Urinary bladder (tissue), 4 donors: ENCODE results near the gene NME3. TPM values are rescaled to one million over a fixed set of nuclear protein-coding genes. Genes with fewer than 3 reads are reported as not detected.
"Not testable (repeated sequence)": the region's sequence is repeated elsewhere in the genome, so short reads cannot be mapped to it uniquely, and the experiment has no call there.

Source experiments
- DNase-seq: peaks from one replicate; pipeline ENCODE4 v3.0.0-alpha.2; 2015; ENCODE audit errors: extremely low spot score
- H3K27ac ChIP-seq: one replicate; pipeline ENCODE4 v1.5.1; 2013; ENCODE audit warnings: low read depth, mild to moderate bottlenecking, moderate library complexity
- H3K36me3 ChIP-seq: one replicate; pipeline ENCODE4 v1.6.1; 2013; ENCODE audit warnings: mild to moderate bottlenecking, moderate library complexity; ENCODE audit not compliant: insufficient read depth
- H3K4me1 ChIP-seq: one replicate; pipeline ENCODE4 v1.6.1; 2013; ENCODE audit warnings: mild to moderate bottlenecking, moderate library complexity; ENCODE audit not compliant: insufficient read depth
- H3K4me3 ChIP-seq: one replicate; pipeline ENCODE4 v1.5.1; 2013; ENCODE audit warnings: low read depth, low read length
- WGBS: extraction: QIAGEN DNeasy Blood & Tissue Kit; methylation state at CpG from one replicate; pipeline ENCODE4 v1.1.7; 2013; 5-methylcytosine and 5-hydroxymethylcytosine counted together
- polyA plus RNA-seq: library from polyadenylated mRNA; stranded (reverse); fragments of 200-250 nt; gene quantifications from one replicate; pipeline ENCODE4 v1.2.3, GENCODE V29; 2013
- total RNA-seq: library from RNA; depleted of rRNA; stranded (reverse); fragments of >200 nt; gene quantifications from one replicate; pipeline ENCODE4 v1.2.3, GENCODE V29; 2014
- donor health status: healthy with polysubstance abuse.
- donor health status: healthy.

The NME3 gene
- total and polyA plus RNA-seq, 2 donors: 19.1 to 121 TPM

DNA sequence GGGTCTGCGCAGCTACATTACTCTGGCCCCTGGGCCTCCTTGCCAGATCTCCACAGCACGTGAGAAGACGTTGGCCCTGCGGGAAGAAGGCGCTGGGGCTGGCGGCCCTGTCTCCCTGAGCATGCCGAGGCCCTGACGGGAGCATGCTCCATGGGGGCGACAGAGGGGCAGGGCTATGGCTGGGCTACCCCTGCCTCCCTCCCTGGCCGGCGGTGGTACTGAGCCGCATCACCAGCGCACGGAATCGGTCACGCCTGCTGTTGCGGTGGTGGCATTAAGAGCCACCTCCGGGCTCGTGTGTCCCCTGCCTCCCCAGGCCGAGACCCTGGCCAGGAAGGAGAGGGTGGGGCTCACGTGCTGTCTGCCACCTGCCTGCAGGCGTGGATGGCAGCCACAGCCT is 37.2 kb downstream of the NME3 start:
- H3K36me3 ChIP-seq: no peaks in the 10 kb centered on the region
- no peak for DNase-seq
- WGBS: 94% methylated on average over 22 of the region's 22 CpGs

DNA sequence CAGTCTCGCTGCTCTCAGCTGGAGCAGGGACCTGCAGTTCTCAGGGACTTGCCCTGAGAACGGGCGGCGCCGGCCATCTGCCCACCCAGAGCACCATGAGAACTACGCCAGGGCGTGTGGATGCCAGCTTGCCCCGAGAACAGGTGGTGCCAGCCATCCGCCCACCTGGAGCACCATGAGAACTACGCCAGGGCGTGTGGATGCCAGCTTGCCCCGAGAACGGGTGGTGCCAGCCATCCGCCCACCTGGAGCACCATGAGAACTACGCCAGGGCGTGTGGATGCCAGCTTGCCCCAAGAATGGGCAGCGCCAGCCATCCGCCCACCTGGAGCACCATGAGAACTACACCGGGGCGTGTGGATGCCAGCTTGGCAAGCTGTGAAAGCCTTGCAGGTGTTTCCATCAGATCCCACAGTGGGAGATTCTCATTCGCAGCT is 38.8 kb downstream of the NME3 start:
- H3K27ac ChIP-seq, H3K4me3 ChIP-seq, H3K36me3 ChIP-seq, DNase-seq, H3K4me1 ChIP-seq: not testable (repeated sequence)
- WGBS: 93% methylated on average over 21 of the region's 21 CpGs

More for the DNA sequence above, 37.2 kb downstream of the NME3 start:
- H3K4me3 ChIP-seq: no peak overlapping the region
- no peak overlapping the region for H3K27ac ChIP-seq
- H3K4me1 ChIP-seq: no peaks in the 10 kb centered on the region

DNA sequence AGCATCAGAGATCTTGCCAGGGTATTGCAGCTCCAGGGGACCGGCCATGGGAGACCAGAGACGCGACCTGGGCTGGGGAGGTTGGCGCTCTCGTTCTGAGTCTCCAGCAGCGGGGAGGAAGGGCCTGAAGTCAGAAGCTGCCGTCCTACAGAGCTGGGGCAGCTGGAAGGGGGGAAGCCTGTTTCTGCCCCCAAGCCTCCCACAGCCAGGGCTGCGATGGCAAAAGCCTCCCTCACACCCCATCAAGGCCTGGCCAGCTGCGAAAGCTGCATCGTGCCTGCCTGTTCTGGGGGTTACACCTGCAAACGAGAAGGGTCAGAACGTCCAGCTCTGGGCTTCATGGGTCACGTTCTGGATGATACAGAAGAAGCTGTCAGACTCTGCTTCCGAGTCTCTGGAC is 39.3 kb downstream of the NME3 start:
- DNase-seq: no peak
- Histone ChIP-seq H3K27ac (no peak overlapping the region), H3K36me3 (no peaks in the 10 kb centered on the region), H3K4me3 (no peak overlapping the region), H3K4me1 (no peaks in the 10 kb centered on the region)
- 86% methylated on average over 14 of the region's 14 CpGs for WGBS

DNA sequence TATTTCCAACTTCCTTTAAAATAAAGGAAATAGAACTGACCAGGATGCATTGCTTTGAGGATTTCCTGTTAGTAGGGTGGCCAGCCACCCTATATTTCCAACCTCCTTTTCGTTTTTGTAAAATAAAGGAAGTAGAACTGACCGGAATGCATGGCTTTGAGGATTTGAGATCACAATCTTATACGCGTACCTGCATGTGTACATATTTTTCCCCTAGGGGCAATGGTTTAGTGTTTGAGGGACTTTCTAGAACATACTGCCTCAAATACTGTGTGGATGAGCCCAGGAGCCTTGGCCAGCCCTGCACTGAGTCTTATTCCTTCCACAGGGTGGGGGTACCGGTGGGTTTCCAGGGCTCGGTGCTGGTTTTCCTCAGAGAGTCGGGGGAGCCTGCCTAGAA is 39.7 kb downstream of the NME3 start:
- Histone ChIP-seq H3K27ac (no peak overlapping the region), H3K4me1 (no peaks in the 10 kb centered on the region), H3K4me3 (no peak overlapping the region), H3K36me3 (no peaks in the 10 kb centered on the region)
- no peak for DNase-seq
- 75% methylated on average over 7 of the region's 7 CpGs for WGBS

DNA sequence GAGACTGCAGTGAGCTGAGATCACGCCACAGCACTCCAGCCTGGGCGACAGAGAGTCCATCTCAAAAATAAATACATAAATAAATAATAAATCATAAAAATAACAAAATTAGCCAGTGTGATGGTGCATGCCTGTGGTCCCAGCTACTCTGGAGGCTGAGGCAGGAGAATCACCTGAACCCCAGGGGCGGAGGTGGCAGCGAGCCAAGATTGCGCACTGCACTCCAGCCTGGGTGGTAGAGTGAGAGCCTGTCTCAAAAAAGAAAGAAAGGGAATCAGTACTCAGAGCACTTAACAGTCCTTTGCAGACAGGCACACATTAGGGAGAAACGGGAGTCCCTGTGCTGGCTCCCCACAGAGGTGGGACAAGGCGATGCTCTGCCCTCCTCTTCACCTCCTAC is 40.3 kb downstream of the NME3 start:
- no peaks in the 10 kb centered on the region for H3K4me1 ChIP-seq
- 92% methylated on average over 7 of the region's 7 CpGs for WGBS
- H3K27ac ChIP-seq: no peak overlapping the region
- no peaks in the 10 kb centered on the region for H3K36me3 ChIP-seq
- H3K4me3 ChIP-seq: no peak overlapping the region
- no peak for DNase-seq

DNA sequence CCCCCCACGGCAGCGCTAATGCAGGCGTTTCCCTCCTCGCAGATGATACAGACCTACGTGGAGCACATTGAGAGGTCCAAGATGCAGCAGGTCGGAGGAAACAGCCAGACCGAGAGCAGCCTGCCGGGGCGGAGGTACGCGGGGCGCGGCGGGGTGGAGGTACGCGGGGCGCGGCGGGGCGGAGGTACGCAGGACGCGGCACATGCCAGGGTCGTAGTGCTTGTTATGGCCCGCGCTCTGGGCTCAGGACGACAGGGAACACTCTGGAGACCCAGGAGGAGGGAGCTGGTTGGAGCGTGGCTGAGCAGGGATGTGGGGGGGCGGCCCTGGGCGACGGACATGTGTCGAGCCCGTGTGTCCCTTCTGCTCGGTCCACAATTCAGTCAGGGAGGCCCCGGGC is 41.9 kb downstream of the NME3 start:
- H3K4me1 ChIP-seq: no peaks in the 10 kb centered on the region
- 93% methylated on average over 35 of the region's 35 CpGs for WGBS
- no peak for DNase-seq
- H3K4me3 ChIP-seq: no peak overlapping the region
- H3K27ac ChIP-seq: no peak overlapping the region
- H3K36me3 ChIP-seq: no peaks in the 10 kb centered on the region

DNA sequence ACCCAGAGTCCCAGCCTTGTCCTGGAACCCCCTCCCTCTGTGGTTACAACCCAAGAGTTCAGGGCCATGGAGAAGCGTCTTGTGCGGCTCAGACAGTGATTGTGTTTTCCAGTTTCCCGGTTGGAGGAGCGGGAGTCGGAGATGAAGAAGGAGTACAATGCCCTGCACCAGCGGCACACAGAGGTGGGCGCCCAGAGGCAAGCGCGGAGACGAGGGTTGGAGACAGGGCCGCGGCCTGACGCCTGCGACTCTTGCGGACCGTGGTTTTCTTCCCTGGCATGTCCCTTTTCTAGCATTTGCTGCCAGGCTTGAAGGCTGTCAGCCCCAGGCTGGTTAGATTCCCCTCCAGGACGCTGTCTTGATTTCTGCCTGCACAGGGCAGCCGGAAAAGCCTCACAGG is 42.3 kb downstream of the NME3 start:
- DNase-seq: no peak
- no peaks in the 10 kb centered on the region for H3K36me3 ChIP-seq
- H3K27ac ChIP-seq: no peak overlapping the region
- no peak overlapping the region for H3K4me3 ChIP-seq
- WGBS: 97% methylated on average over 18 of the region's 18 CpGs
- no peaks in the 10 kb centered on the region for H3K4me1 ChIP-seq

DNA sequence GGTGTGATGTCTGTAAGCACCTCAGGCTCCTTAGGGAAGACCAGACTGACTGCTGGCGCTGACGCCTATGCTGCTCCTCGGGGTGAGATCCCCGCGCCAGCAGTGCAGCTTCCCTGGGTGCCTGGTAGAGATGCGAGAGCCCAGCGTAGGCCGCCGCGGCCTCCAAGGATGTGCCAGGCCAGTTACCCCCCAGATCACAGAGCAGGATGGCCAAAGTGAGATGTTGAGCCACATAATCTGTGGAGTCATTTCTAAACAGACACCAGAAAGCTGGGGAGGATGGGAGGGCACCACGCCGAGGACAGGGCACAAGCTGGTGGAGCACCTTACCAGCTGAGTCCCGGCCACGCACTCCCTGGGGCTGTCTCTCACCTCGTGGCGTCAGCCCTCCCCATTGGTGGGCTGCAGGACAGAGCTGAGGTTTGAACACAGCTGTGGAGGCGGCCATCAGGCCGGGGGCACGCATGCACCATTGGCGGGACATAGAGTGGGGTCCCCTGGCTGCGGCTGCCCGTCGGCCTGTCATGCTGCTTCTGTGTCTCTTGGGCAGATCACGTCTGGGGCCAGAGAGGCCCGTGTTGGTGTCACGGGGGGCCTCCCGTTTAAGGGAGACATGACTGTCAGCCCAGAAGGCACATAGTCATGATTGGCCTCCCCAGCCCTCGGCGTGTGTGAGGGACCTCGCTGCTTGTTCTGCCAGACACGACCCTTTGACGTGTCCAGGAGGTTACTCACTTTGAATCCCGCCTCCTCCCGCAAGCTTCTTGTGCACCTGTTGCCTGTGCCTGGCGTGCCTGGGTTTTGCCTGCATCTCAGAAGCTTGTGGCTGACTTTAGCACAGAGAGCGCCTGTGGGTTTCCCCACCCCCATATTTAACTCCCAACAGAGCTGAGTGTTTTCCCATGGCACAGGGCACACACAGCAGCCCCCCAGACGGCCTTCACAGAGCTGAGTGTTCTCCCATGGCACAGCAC is 43.4 kb downstream of the NME3 start:
- DNase-seq: no peak
- no peak overlapping the region for H3K27ac ChIP-seq
- no peaks in the 10 kb centered on the region for H3K4me1 ChIP-seq
- H3K4me3 ChIP-seq: no peak overlapping the region
- 93% methylated on average over 37 of the region's 37 CpGs for WGBS
- H3K36me3 ChIP-seq: no peaks in the 10 kb centered on the region

DNA sequence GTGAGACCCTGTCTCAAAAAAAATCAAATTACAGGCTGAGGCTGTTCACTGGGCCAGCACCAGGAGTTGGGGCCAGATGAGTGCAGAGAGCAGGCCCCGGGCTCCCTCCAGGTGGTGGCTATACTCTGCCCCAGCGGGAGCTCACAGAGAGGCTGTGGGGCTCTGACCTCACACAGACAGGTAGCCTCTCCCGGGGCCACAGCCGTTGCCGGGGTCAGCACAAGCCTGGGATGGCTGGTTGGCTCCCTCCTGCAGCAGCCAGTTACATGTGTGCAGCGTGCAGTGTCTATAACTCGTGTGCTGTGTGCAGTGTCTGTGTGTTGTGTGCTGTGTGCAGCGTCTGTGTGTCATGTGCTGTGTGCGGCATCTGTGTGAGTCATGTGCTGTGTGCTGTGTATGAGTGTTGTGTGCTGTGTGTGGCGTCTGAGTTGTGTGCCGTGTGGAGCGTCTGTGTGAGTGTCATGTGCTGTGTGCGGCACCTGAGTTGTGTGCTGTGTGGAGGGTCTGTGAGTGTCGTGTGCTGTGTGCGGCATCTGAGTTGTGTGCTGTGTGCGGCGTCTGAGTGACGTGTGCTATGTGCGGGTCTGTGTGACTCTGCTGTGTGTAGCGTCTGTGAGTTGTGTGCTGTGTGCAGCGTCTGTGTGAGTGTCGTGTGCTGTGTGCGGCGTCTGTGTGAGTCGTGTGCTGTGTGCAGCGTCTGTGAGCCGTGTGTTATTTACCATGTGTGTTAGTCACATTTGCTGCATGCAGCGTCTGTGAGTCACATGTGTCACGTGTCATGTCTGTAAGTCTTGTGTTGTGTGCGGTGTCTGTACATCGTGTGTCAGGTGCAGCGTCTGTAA is 44.5 kb downstream of the NME3 start:
- no peak for DNase-seq
- H3K27ac ChIP-seq: no peak overlapping the region
- 96% methylated on average over 32 of the region's 32 CpGs for WGBS
- no peaks in the 10 kb centered on the region for H3K4me1 ChIP-seq
- no peaks in the 10 kb centered on the region for H3K36me3 ChIP-seq
- no peak overlapping the region for H3K4me3 ChIP-seq

DNA sequence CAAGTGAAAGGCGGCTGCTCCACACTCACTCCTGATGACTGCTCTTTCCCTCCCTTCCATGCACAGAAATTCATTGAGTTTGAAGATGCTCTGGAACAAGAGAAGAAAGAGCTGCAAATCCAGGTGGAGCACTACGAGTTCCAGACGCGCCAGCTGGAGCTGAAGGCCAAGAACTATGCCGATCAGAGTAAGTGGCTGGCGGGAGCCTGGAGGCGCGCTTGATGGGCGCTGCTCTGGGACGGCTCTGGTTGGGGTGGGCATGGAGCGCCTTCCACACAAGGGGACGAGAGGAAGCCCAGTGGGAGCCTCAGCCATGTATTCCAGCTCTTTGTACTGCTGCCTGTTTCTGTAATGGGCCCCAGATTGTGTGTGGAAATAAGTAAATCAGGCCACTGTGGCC is 46.9 kb downstream of the NME3 start:
- Histone ChIP-seq H3K36me3 (no peaks in the 10 kb centered on the region), H3K4me3 (no peak overlapping the region), H3K27ac (no peak overlapping the region), H3K4me1 (no peaks in the 10 kb centered on the region)
- WGBS: 89% methylated on average over 12 of the region's 12 CpGs
- DNase-seq: no peak

DNA sequence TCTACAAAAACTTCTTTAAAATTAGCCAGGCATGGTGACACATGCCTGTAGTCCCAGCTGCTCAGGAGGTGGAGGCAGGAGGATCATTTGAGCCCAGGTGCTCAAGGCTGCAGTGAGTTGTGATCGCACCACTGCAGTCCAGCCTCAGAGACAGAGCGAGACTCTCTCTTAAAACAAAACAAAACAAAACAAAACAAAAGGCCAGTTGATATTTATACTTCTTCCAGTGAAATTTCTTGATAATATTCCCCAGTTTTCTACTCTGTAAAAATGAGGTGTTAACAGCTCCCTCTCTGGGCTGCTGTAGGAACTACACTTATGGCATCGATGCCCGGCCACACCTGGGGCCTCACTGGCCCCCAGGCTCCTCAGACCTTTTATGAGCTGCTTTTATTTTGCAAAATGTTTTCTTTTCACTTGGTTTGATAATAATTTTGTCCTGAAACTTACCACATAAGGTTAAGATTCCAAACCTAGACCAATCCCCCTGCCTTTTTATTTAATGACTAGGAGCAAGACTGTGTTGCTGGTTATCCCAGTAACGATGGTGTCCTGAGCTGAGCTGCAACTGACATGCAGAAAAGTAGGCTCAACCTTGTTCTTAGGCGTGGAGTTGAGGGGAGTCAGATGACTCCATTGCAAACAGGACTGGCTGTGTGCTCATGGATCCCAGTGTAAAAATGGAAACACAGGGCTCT is 47.7 kb downstream of the NME3 start:
- no peaks in the 10 kb centered on the region for H3K36me3 ChIP-seq
- WGBS: 54% methylated on average over 6 of the region's 6 CpGs
- no peak overlapping the region for H3K4me3 ChIP-seq
- H3K4me1 ChIP-seq: no peaks in the 10 kb centered on the region
- no peak overlapping the region for H3K27ac ChIP-seq
- no peak for DNase-seq

DNA sequence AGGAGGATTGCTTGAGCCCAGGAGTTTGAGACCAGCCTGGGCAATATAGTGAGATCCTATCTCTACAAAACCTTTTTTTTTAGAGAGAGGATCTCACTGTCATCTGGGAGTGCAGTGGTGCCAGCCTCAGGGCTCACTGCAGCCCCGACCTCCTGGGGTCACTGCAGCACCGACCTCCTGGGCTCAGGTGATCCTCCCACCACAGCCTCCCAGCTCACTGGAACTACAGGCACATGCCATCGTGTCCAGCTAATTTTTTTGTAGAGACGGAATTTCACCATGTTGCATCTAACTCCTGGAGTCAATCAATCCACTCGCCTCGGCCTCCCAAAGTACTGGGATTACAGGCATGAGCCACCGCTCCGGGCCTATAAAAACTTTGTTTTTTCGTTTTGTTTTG is 50.0 kb downstream of the NME3 start:
- Histone ChIP-seq H3K4me1 (no peaks in the 10 kb centered on the region), H3K36me3 (no peaks in the 10 kb centered on the region), H3K4me3 (no peak overlapping the region), H3K27ac (no peak overlapping the region)
- DNase-seq: no peak
- 92% methylated on average over 9 of the region's 9 CpGs for WGBS
